Measurements from ENCODE around the gene FBXL19.

Gene FBXL19

GRCh38 chr16:30987581-30988190 is 64.3 kb downstream of the FBXL19 start:
- DNase-seq = no peak

- no peak for DNase-seq
Observed at GRCh38 chr16:30989469-30990047, 66.2 kb downstream of the FBXL19 start.

GRCh38 chr16:30990105-30990504 is 66.7 kb downstream of the FBXL19 start:
- DNase-seq = no peak

- DNase-seq = no peak
Observed at GRCh38 chr16:30991052-30991451, 67.7 kb downstream of the FBXL19 start.

GRCh38 chr16:30992276-30992780 is 69.0 kb downstream of the FBXL19 start:
- DNase-seq = no peak

GRCh38 chr16:30992931-30993816 is 69.8 kb downstream of the FBXL19 start:
- no peak for DNase-seq

GRCh38 chr16:30995927-30996323 is 72.6 kb downstream of the FBXL19 start:
- no peak for DNase-seq

- no peak for DNase-seq
Observed at GRCh38 chr16:30996324-30996984, 73.1 kb downstream of the FBXL19 start.

- DNase-seq = no peak
Observed at GRCh38 chr16:30996985-30997724, 73.8 kb downstream of the FBXL19 start.

GRCh38 chr16:30997725-30998711 is 74.6 kb downstream of the FBXL19 start:
- DNase-seq = no peak
